PC-9 (cell line): ENCODE measurements around the gene ELP5. TPM values are rescaled to one million over a fixed set of nuclear protein-coding genes. Genes with fewer than 3 reads are reported as not detected.

Source experiments
- BruUV-seq: library from RNA; stranded (reverse); fragments of 400-500 nt; replicated peaks from 2 replicates; lab custom pipeline; 2021; lab: Mats Ljungman, UMichigan
- CTCF ChIA-PET: fragments of 300-600 bp; sonication (Branson Sonifier 250); formaldehyde crosslinking; loops from one replicate; lab custom pipeline; 2022; ENCODE audit warnings: antibody characterized with exemption; lab: Charles Lee
- POLR2A ChIA-PET: fragments of 300-600 bp; sonication (Branson Sonifier 250); formaldehyde crosslinking; loops from one replicate; lab custom pipeline; 2022; ENCODE audit warnings: antibody characterized with exemption; ENCODE audit not compliant: unreplicated experiment; lab: Charles Lee
- DNase-seq, 2 experiments: peaks; one replicate each; pipeline versions ENCODE4 v3.0.0 to v3.0.0-alpha.2; 2015 to 2022; ENCODE audit warnings: mixed read lengths in 1 of 2
- H2AFZ ChIP-seq: fragments of 200-600 bp; sonication (generic); 2 replicates; pipeline ENCODE4 v1.8.1; 2017; ENCODE audit warnings: antibody characterized with exemption
- H3F3A ChIP-seq: fragments of 200-600 bp; sonication (generic); 2 replicates; pipeline ENCODE4 v1.8.1; 2017; ENCODE audit warnings: antibody characterized with exemption, mild to moderate bottlenecking, low read depth; ENCODE audit not compliant: insufficient read depth
- H3K27ac ChIP-seq: fragments of 200-600 bp; sonication (generic); 2 replicates; pipeline ENCODE4 v1.6.1; 2016; ENCODE audit warnings: mixed run types
- H3K27me3 ChIP-seq: fragments of 200-600 bp; sonication (generic); 2 replicates; pipeline ENCODE4 v1.6.1; 2016; ENCODE audit warnings: low read depth, mixed run types; ENCODE audit not compliant: insufficient read depth
- H3K36me3 ChIP-seq: fragments of 200-600 bp; sonication (generic); 2 replicates; pipeline ENCODE4 v1.6.1; 2016; ENCODE audit warnings: low read depth, mixed run types
- H3K4me1 ChIP-seq: fragments of 200-600 bp; sonication (generic); replicated peaks from 2 replicates; pipeline ENCODE4 v1.6.1; 2016; ENCODE audit warnings: mixed run types; ENCODE audit not compliant: insufficient read depth
- H3K4me2 ChIP-seq: fragments of 200-600 bp; sonication (generic); 2 replicates; pipeline ENCODE4 v1.6.1; 2017; ENCODE audit warnings: mixed run types
- H3K4me3 ChIP-seq: fragments of 200-600 bp; sonication (generic); 2 replicates; pipeline ENCODE4 v1.6.1; 2016; ENCODE audit warnings: mixed run types
- H3K79me2 ChIP-seq: fragments of 200-600 bp; sonication (generic); 2 replicates; pipeline ENCODE4 v1.6.1; 2017; ENCODE audit warnings: low read depth, mixed run types
- H3K9me2 ChIP-seq: fragments of 200-600 bp; sonication (generic); 2 replicates; pipeline ENCODE4 v1.8.1; 2017; ENCODE audit warnings: mild to moderate bottlenecking; ENCODE audit not compliant: insufficient read depth
- H3K9me3 ChIP-seq: fragments of 200-600 bp; sonication (generic); 2 replicates; pipeline ENCODE4 v1.8.1; 2016; ENCODE audit warnings: low read depth; ENCODE audit not compliant: insufficient read depth
- H4K20me1 ChIP-seq: fragments of 200-600 bp; sonication (generic); 2 replicates; pipeline ENCODE4 v1.8.1; 2017; ENCODE audit not compliant: insufficient read depth
- EZH2 ChIP-seq: fragments of 200-600 bp; sonication (generic); IDR thresholded peaks from 2 replicates; pipeline ENCODE4 v1.8.0; 2017; ENCODE audit warnings: antibody characterized with exemption, low read depth
- intact Hi-C: fragments of 100-400 bp; cut with micrococcal nuclease; formaldehyde crosslinking; loops from one replicate; pipeline ENCODE4 v1.10.0; 2022; ENCODE audit not compliant: unreplicated experiment
- total RNA-seq: library from RNA; stranded (reverse); gene quantifications from 2 replicates; pipeline ENCODE4 v1.2.3, GENCODE V29; 2021
- TF ChIP-seq, protein P1 (sequence below): fragments of 200-600 bp; sonication (generic); conservative IDR thresholded peaks from 2 replicates; pipeline ENCODE4 v1.6.1; 2017; ENCODE audit warnings: mixed run types, antibody characterized with exemption, mild to moderate bottlenecking, moderate library complexity

The ELP5 gene
- total RNA-seq, 1 experiment from 2014 or later = 45.1 TPM

DNA sequence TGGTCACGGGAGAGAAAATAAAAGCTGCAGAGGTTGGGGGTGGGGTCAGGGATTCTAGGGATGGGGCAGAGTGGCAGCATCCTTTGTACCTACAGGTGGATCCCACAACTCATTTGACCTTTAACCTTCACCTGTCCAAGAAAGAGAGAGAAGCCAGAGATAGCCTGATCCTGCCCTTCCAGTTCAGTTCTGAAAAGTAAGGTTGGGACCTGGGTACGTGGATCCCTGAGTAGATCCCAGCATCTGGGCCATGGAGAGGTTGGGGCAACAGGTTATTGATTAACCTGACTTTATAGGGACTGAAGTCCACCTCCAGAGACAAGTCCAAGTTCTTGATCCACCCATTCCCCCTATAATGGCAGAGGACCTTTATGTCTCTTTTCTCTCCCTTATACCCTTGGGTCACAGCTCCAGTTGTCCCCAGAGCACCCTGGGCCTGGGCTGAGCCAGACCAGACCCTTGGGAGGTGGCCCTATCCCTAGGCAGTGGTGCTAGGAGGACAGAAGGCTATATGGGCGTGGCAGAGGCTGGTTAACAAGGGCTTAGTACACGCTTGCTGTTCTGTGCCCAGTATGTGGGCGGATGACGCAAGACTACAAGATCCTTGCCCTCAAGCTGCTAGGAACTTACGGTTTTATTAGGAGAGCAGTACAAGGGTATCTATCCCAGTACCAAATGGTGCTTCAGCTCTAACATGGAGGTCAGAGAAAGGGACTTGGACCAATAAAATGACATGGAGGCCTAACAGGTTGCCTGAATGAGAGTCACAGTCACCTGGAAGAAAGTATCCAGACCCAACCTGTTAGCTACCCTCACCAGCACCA lies 6.9 kb downstream of the ELP5 start:
- peak overlapping the region; percentile 98 for H3K4me2 ChIP-seq
- POLR2A ChIA-PET = interaction anchor here (0.6 to 1.0 kb wide), 2 partner anchors 14 to 23 kb away, joined by 5 to 7 read pairs; partner anchors contain the start of gene SLC2A4
- H3K27ac ChIP-seq = peak overlapping the region; percentile 100
- H3K27me3 ChIP-seq = no peaks in the 10 kb centered on the region
- H4K20me1 ChIP-seq = peaks cover 25% of the 10 kb centered on the region
- no peak overlapping the region for H2AFZ ChIP-seq
- peaks cover 28% of the 10 kb centered on the region for H3K4me1 ChIP-seq
- intact Hi-C loops = no loop called here
- DNase-seq = peak in 1 of 2 experiments; percentile 65
- H3K9me2 ChIP-seq = no peaks in the 10 kb centered on the region
- H3F3A ChIP-seq = peaks cover 87% of the 10 kb centered on the region
- peaks cover 42% of the 10 kb centered on the region for H3K36me3 ChIP-seq
- H3K4me3 ChIP-seq = peak overlapping the region; percentile 37; the same call in 1 of the 2 replicates
- CTCF ChIA-PET = interaction anchor here (0.6 kb wide), 1 partner anchor 24 kb away, joined by 5 read pairs; no protein-coding TSS in a partner anchor
- no peaks in the 10 kb centered on the region for H3K9me3 ChIP-seq
- BruUV-seq = no TSS peak
- TF ChIP-seq EZH2 = no peak
- TF ChIP-seq, protein P1, sequence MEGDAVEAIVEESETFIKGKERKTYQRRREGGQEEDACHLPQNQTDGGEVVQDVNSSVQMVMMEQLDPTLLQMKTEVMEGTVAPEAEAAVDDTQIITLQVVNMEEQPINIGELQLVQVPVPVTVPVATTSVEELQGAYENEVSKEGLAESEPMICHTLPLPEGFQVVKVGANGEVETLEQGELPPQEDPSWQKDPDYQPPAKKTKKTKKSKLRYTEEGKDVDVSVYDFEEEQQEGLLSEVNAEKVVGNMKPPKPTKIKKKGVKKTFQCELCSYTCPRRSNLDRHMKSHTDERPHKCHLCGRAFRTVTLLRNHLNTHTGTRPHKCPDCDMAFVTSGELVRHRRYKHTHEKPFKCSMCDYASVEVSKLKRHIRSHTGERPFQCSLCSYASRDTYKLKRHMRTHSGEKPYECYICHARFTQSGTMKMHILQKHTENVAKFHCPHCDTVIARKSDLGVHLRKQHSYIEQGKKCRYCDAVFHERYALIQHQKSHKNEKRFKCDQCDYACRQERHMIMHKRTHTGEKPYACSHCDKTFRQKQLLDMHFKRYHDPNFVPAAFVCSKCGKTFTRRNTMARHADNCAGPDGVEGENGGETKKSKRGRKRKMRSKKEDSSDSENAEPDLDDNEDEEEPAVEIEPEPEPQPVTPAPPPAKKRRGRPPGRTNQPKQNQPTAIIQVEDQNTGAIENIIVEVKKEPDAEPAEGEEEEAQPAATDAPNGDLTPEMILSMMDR = no peak
- H3K79me2 ChIP-seq = peaks cover 72% of the 10 kb centered on the region

DNA sequence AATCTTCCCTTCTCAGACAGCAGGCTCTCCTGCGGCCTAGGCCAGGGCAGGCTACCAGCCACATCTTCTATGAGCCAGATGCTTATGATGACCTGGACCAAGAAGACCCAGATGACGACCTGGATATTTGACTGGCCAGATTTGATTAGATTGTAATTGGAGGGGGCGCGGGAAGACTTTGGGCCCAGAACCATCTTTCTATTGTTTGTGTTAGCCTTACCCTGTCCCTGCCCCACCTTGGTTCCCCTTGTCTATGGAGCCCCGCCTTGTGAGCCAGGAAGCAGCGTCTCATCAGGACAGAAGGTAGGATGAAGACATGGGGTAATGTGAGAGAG lies 7.5 kb downstream of the ELP5 start:
- CTCF ChIA-PET = no interaction called here

DNA sequence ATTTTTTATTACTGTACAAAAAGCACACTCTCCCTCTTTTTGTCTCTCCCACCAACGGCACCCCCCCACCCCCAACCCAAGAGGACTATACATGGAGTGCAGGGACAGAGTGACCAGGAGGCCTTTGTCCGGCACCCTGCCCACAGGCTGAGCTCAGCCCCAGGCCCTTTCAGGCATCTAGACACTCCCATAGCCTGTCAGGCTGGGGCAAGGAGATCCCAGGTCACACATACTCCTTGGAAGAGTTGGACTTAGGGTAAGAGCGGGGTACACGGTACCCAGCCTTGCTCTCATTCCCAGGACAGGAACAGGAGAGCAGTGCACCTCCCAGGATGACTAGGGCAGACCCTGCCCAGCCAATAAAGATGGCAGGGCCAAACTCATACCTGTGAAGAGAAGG lies 8.1 kb downstream of the ELP5 start:
- Histone ChIP-seq H3K9me2 (no peaks in the 10 kb centered on the region), H4K20me1 (peaks cover 25% of the 10 kb centered on the region), H3K79me2 (peaks cover 66% of the 10 kb centered on the region), H3K4me3 (peak overlapping the region; percentile 97), H3K4me2 (peak overlapping the region; percentile 98), H3F3A (peaks cover 83% of the 10 kb centered on the region), H3K36me3 (peaks cover 33% of the 10 kb centered on the region), H3K27ac (peak overlapping the region; percentile 100), H3K27me3 (no peaks in the 10 kb centered on the region), H3K4me1 (peaks cover 35% of the 10 kb centered on the region), H3K9me3 (no peaks in the 10 kb centered on the region), H2AFZ (no peak overlapping the region)
- DNase-seq = no peak
- ChIA-PET CTCF (interaction anchor here (0.7 kb wide), 1 partner anchor 248 kb away, joined by 13 read pairs; no protein-coding TSS in a partner anchor), POLR2A (interaction anchor here (0.6 kb wide), 1 partner anchor 19 kb away, joined by 4 read pairs; no protein-coding TSS in a partner anchor)
- TF ChIP-seq EZH2 = no peak
- TF ChIP-seq, protein P1 = no peak
- intact Hi-C loops = loop anchor here (5.0 kb wide), 5 partner anchors 47 to 582 kb away; partner anchors contain the start of genes EIF5A, POLR2A, SLC35G6 and TMEM256
- no TSS peak for BruUV-seq

More for the DNA sequence above, 7.5 kb downstream of the ELP5 start:
- DNase-seq = no peak
- peaks cover 39% of the 10 kb centered on the region for H3K36me3 ChIP-seq
- TF ChIP-seq, protein P1 = no peak
- no peak for TF ChIP-seq EZH2
- H2AFZ ChIP-seq = no peak overlapping the region
- intact Hi-C loops = no loop called here
- H3K4me1 ChIP-seq = peaks cover 31% of the 10 kb centered on the region
- H3F3A ChIP-seq = peaks cover 87% of the 10 kb centered on the region
- no peaks in the 10 kb centered on the region for H3K27me3 ChIP-seq
- H3K79me2 ChIP-seq = peaks cover 71% of the 10 kb centered on the region
- H3K4me3 ChIP-seq = peak overlapping the region; percentile 37; the same call in 1 of the 2 replicates
- POLR2A ChIA-PET = interaction anchor here (0.6 to 1.0 kb wide), 2 partner anchors 15 to 18 kb away, joined by 4 to 7 read pairs; no protein-coding TSS in a partner anchor
- peak overlapping the region; percentile 100 for H3K27ac ChIP-seq
- no TSS peak for BruUV-seq
- peak overlapping the region; percentile 98 for H3K4me2 ChIP-seq
- H3K9me2 ChIP-seq = no peaks in the 10 kb centered on the region
- peaks cover 25% of the 10 kb centered on the region for H4K20me1 ChIP-seq
- H3K9me3 ChIP-seq = no peaks in the 10 kb centered on the region
